C4-2B (cell line): ENCODE results near the gene TCEA2.

ENCODE experiments used
- H3K27ac ChIP-seq: fragments of 450-650 bp; 2 replicates; pipeline ENCODE4 v1.5.1; 2017
- ZFX ChIP-seq: fragments of 450-650 bp; IDR thresholded peaks from 2 replicates; pipeline ENCODE4 v1.6.1; 2017
- TF ChIP-seq, protein P1 (sequence below): fragments of 450-650 bp; conservative IDR thresholded peaks from 2 replicates; pipeline ENCODE4 v1.5.1; 2017; ENCODE audit warnings: mild to moderate bottlenecking

The TCEA2 gene

DNA sequence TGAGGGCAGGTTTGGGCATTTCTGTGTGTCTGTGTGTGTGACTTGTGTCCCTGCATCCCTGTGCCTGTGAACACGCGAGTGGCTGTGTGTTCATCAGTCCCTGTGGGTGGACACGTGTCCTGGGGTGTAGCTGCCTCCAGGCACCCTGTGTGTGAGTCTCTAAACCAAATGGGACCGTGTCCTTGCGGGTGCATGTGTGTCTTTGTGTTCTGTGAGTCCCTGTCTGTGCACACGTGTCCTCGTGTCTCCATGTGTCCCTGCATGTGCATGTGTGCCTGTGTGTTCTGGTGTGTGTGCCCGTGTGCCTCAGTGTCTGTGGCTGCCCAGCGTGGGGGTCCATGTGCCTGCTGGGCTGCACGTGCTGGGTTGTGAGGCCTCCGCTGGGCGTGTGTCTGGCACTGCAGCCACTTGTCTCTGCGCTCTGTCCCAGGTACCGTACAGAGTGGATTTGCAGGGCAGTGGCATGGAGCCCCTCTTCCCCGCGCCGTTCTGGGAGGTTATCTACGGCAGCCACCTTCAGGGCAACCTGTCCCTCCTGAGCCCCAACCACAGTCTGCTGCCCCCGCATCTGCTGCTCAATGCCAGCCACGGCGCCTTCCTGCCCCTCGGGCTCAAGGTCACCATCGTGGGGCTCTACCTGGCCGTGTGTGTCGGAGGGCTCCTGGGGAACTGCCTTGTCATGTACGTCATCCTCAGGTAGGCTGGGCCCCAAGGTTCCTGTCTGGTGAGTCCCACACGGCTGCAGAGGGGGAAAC, 29.4 kb downstream of the TCEA2 start:
- H3K27ac ChIP-seq = no peak overlapping the region
- TF ChIP-seq ZFX = no peak
- TF ChIP-seq, protein P1, sequence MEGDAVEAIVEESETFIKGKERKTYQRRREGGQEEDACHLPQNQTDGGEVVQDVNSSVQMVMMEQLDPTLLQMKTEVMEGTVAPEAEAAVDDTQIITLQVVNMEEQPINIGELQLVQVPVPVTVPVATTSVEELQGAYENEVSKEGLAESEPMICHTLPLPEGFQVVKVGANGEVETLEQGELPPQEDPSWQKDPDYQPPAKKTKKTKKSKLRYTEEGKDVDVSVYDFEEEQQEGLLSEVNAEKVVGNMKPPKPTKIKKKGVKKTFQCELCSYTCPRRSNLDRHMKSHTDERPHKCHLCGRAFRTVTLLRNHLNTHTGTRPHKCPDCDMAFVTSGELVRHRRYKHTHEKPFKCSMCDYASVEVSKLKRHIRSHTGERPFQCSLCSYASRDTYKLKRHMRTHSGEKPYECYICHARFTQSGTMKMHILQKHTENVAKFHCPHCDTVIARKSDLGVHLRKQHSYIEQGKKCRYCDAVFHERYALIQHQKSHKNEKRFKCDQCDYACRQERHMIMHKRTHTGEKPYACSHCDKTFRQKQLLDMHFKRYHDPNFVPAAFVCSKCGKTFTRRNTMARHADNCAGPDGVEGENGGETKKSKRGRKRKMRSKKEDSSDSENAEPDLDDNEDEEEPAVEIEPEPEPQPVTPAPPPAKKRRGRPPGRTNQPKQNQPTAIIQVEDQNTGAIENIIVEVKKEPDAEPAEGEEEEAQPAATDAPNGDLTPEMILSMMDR = no peak

DNA sequence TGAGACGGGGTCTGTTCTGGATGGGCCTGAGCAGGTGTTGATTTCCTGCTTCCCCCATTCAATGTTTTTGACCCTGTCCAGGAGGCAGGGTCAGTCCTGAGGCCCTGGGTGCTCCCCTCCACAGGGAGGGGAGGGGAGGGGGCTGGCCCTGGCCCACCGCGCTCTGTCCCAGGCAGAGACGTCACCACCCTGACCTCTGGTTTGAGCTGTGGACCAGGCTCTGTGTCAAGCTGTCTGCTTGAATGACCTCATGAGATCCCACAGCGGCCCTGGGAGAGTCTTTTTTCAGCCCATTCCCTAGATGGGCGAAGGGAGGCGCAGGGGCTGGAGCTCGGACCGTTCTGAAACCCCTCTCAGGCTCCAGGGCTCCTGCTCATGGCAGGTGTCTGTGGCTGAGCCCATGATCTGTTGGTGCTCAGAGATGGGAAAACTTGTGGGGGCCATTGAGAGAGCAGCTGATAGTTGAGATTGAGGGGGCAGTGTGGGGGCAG, 30.1 kb downstream of the TCEA2 start:
- TF ChIP-seq, protein P1 = no peak
- TF ChIP-seq ZFX = no peak
- H3K27ac ChIP-seq = no peak overlapping the region

GRCh38 chr20:64095455-64095854, 32.5 kb downstream of the TCEA2 start:
- no peak for TF ChIP-seq ZFX
- TF ChIP-seq, protein P1 = no peak

DNA sequence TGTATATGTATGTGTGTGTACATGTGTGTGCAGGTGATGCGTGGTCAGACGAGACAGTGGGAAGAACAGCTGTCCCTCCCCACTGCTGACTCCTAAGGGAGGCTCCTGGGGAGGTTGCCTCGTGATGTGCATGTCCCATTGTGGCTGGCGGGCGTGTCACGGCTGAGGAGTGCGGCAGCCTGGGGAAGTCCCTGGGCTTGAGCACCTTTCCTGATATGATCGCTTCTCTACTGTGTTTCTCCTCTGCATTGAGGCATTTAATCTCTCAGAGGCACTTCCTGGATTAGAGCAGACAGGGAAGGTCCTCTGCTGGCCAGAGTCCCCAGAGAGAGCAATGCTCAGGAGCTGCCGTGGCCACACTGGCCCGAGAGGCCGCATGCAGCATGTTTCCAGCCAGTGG, 32.9 kb downstream of the TCEA2 start:
- TF ChIP-seq, protein P1 = no peak
- no peak for TF ChIP-seq ZFX
- no peak overlapping the region for H3K27ac ChIP-seq

More at GRCh38 chr20:64095455-64095854, 32.5 kb downstream of the TCEA2 start:
- H3K27ac ChIP-seq = no peak overlapping the region

GRCh38 chr20:64096535-64096934, 33.5 kb downstream of the TCEA2 start:
- H3K27ac ChIP-seq = no peak overlapping the region

DNA sequence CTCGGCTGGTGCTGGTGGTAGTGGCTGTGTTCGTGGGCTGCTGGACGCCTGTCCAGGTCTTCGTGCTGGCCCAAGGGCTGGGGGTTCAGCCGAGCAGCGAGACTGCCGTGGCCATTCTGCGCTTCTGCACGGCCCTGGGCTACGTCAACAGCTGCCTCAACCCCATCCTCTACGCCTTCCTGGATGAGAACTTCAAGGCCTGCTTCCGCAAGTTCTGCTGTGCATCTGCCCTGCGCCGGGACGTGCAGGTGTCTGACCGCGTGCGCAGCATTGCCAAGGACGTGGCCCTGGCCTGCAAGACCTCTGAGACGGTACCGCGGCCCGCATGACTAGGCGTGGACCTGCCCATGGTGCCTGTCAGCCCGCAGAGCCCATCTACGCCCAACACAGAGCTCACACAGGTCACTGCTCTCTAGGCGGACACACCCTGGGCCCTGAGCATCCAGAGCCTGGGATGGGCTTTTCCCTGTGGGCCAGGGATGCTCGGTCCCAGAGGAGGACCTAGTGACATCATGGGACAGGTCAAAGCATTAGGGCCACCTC, 35.5 kb downstream of the TCEA2 start:
- H3K27ac ChIP-seq = no peak overlapping the region
- no peak for TF ChIP-seq ZFX
- TF ChIP-seq, protein P1 = no peak

More at GRCh38 chr20:64096535-64096934, 33.5 kb downstream of the TCEA2 start:
- TF ChIP-seq, protein P1 = no peak
- no peak for TF ChIP-seq ZFX

DNA sequence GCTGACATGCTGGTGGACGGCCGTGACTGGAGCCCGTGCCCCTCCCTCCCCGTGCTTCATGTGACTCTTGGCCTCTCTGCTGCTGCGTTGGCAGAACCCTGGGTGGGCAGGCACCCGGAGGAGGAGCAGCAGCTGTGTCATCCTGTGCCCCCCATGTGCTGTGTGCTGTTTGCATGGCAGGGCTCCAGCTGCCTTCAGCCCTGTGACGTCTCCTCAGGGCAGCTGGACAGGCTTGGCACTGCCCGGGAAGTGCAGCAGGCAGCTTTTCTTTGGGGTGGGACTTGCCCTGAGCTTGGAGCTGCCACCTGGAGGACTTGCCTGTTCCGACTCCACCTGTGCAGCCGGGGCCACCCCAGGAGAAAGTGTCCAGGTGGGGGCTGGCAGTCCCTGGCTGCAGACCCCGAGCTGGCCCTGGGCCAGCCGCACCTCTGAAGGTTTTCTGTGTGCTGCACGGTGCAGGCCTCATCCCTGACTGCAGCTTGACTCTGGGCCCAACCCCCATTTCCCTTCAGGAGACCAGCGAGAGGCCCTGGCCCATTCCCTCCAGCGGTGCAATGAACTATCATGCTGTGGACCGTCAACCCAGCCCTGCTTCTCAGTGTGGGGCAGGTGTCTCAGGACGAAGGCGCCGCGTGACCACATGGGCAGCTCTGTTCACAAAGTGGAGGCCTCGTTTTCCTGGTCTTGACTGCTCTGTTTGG, 36.2 kb downstream of the TCEA2 start:
- H3K27ac ChIP-seq = no peak overlapping the region
- TF ChIP-seq, protein P1 = no peak
- TF ChIP-seq ZFX = no peak
